Measurements from ENCODE around the gene KCNH6. TPM values are rescaled to one million over a fixed set of nuclear protein-coding genes. Genes with fewer than 3 reads are reported as not detected.

KCNH6 gene
- total RNA-seq, 2 donors from 2014 or later = not detected

GRCh38 chr17:63491977-63492618 is 31.1 kb upstream of the KCNH6 start:
- H3K36me3 Mint-ChIP-seq (ENCODE audit: insufficient read depth in 2 of 2) = no peaks in the 10 kb centered on the region
- H3K4me3 Mint-ChIP-seq = no peak overlapping the region
- no peaks in the 10 kb centered on the region for H3K27me3 Mint-ChIP-seq (ENCODE audit: low read depth)
- H3K9me3 Mint-ChIP-seq = no peaks in the 10 kb centered on the region
- no peak overlapping the region for H3K27ac Mint-ChIP-seq
- H3K4me1 Mint-ChIP-seq (ENCODE audit: low read depth) = no peaks in the 10 kb centered on the region
- DNase-seq (no peak), ATAC-seq (replicated peaks in 1 of 2) (no peak)

GRCh38 chr17:63492940-63493339 is 30.2 kb upstream of the KCNH6 start:
- ATAC-seq (replicated peaks in 1 of 2) (no peak), DNase-seq (no peak)
- no peak overlapping the region for H3K27ac Mint-ChIP-seq
- no peaks in the 10 kb centered on the region for H3K4me1 Mint-ChIP-seq (ENCODE audit: low read depth)
- H3K36me3 Mint-ChIP-seq (ENCODE audit: insufficient read depth in 2 of 2) = no peaks in the 10 kb centered on the region
- no peaks in the 10 kb centered on the region for H3K27me3 Mint-ChIP-seq (ENCODE audit: low read depth)
- no peaks in the 10 kb centered on the region for H3K9me3 Mint-ChIP-seq
- no peak overlapping the region for H3K4me3 Mint-ChIP-seq

GRCh38 chr17:63493411-63493810 is 29.7 kb upstream of the KCNH6 start:
- DNase-seq (no peak), ATAC-seq (replicated peaks in 1 of 2) (no peak)
- Mint-ChIP-seq H3K9me3 (no peaks in the 10 kb centered on the region), H3K27ac (no peak overlapping the region), H3K4me1 (ENCODE audit: low read depth) (no peaks in the 10 kb centered on the region), H3K27me3 (ENCODE audit: low read depth) (no peaks in the 10 kb centered on the region), H3K4me3 (no peak overlapping the region), H3K36me3 (ENCODE audit: insufficient read depth in 2 of 2) (no peaks in the 10 kb centered on the region)

- H3K36me3 Mint-ChIP-seq (ENCODE audit: insufficient read depth in 2 of 2) = no peaks in the 10 kb centered on the region
- DNase-seq (no peak), ATAC-seq (replicated peaks in 1 of 2) (no peak)
- H3K27ac Mint-ChIP-seq = no peak overlapping the region
- no peak overlapping the region for H3K4me3 Mint-ChIP-seq
- H3K27me3 Mint-ChIP-seq (ENCODE audit: low read depth) = no peaks in the 10 kb centered on the region
- no peaks in the 10 kb centered on the region for H3K9me3 Mint-ChIP-seq
- no peaks in the 10 kb centered on the region for H3K4me1 Mint-ChIP-seq (ENCODE audit: low read depth)
Observed at GRCh38 chr17:63494300-63494928, 28.7 kb upstream of the KCNH6 start.

- H3K4me3 Mint-ChIP-seq = no peak overlapping the region
- no peaks in the 10 kb centered on the region for H3K4me1 Mint-ChIP-seq (ENCODE audit: low read depth)
- no peaks in the 10 kb centered on the region for H3K36me3 Mint-ChIP-seq (ENCODE audit: insufficient read depth in 2 of 2)
- H3K9me3 Mint-ChIP-seq = no peaks in the 10 kb centered on the region
- H3K27me3 Mint-ChIP-seq (ENCODE audit: low read depth) = peaks cover 2% of the 10 kb centered on the region
- DNase-seq = no peak
- no peak overlapping the region for H3K27ac Mint-ChIP-seq
- no peak for ATAC-seq (replicated peaks in 1 of 2)
Observed at GRCh38 chr17:63495491-63495890, 27.7 kb upstream of the KCNH6 start.

- DNase-seq (no peak), ATAC-seq (replicated peaks in 1 of 2) (no peak)
- H3K36me3 Mint-ChIP-seq (ENCODE audit: insufficient read depth in 2 of 2) = no peaks in the 10 kb centered on the region
- no peaks in the 10 kb centered on the region for H3K9me3 Mint-ChIP-seq
- H3K27ac Mint-ChIP-seq = no peak overlapping the region
- no peaks in the 10 kb centered on the region for H3K4me1 Mint-ChIP-seq (ENCODE audit: low read depth)
- no peak overlapping the region for H3K4me3 Mint-ChIP-seq
- peaks cover 9% of the 10 kb centered on the region for H3K27me3 Mint-ChIP-seq (ENCODE audit: low read depth)
Observed at GRCh38 chr17:63496177-63496576, 27.0 kb upstream of the KCNH6 start.

GRCh38 chr17:63496663-63497400 is 26.3 kb upstream of the KCNH6 start:
- Mint-ChIP-seq H3K4me3 (no peak overlapping the region), H3K36me3 (ENCODE audit: insufficient read depth in 2 of 2) (no peaks in the 10 kb centered on the region), H3K27me3 (ENCODE audit: low read depth) (peaks cover 15% of the 10 kb centered on the region), H3K27ac (no peak overlapping the region), H3K9me3 (no peaks in the 10 kb centered on the region), H3K4me1 (ENCODE audit: low read depth) (no peaks in the 10 kb centered on the region)
- no peak for ATAC-seq (replicated peaks in 1 of 2)
- DNase-seq = no peak

- Mint-ChIP-seq H3K27me3 (ENCODE audit: low read depth) (peaks cover 18% of the 10 kb centered on the region), H3K9me3 (no peaks in the 10 kb centered on the region), H3K36me3 (ENCODE audit: insufficient read depth in 2 of 2) (no peaks in the 10 kb centered on the region), H3K4me3 (no peak overlapping the region), H3K27ac (no peak overlapping the region), H3K4me1 (ENCODE audit: low read depth) (no peaks in the 10 kb centered on the region)
- DNase-seq = no peak
- ATAC-seq (replicated peaks in 1 of 2) = no peak
Observed at GRCh38 chr17:63497708-63498483, 25.3 kb upstream of the KCNH6 start.

- Mint-ChIP-seq H3K36me3 (ENCODE audit: insufficient read depth in 2 of 2) (no peaks in the 10 kb centered on the region), H3K4me1 (ENCODE audit: low read depth) (no peaks in the 10 kb centered on the region), H3K27ac (no peak overlapping the region), H3K27me3 (ENCODE audit: low read depth) (peaks cover 22% of the 10 kb centered on the region), H3K4me3 (no peak overlapping the region), H3K9me3 (no peaks in the 10 kb centered on the region)
- no peak for ATAC-seq (replicated peaks in 1 of 2)
- no peak for DNase-seq
Observed at GRCh38 chr17:63498626-63499195, 24.4 kb upstream of the KCNH6 start.

- H3K36me3 Mint-ChIP-seq (ENCODE audit: insufficient read depth in 2 of 2) = peaks cover 2 to 4% of the 10 kb centered on the region in 2 donors
- no peaks in the 10 kb centered on the region for H3K4me1 Mint-ChIP-seq (ENCODE audit: low read depth)
- peaks cover 4% of the 10 kb centered on the region in 2 donors for H3K9me3 Mint-ChIP-seq
- peaks cover 39% of the 10 kb centered on the region for H3K27me3 Mint-ChIP-seq (ENCODE audit: low read depth)
- H3K27ac Mint-ChIP-seq = peak overlapping the region; percentile 10
- H3K4me3 Mint-ChIP-seq = no peak overlapping the region
- no peak for ATAC-seq (replicated peaks in 1 of 2)
- DNase-seq = no peak
Observed at GRCh38 chr17:63500543-63501390, 22.4 kb upstream of the KCNH6 start.

- Mint-ChIP-seq H3K4me3 (no peak overlapping the region), H3K4me1 (ENCODE audit: low read depth) (no peaks in the 10 kb centered on the region), H3K36me3 (ENCODE audit: insufficient read depth in 2 of 2) (peaks cover 2 to 4% of the 10 kb centered on the region in 2 donors), H3K9me3 (peaks cover 4 to 5% of the 10 kb centered on the region in 2 donors), H3K27me3 (ENCODE audit: low read depth) (peaks cover 43% of the 10 kb centered on the region), H3K27ac (no peak overlapping the region)
- ATAC-seq (replicated peaks in 1 of 2) (no peak), DNase-seq (no peak)
Observed at GRCh38 chr17:63503341-63503705, 19.8 kb upstream of the KCNH6 start.

- no peaks in the 10 kb centered on the region for H3K4me1 Mint-ChIP-seq (ENCODE audit: low read depth)
- peaks cover 43% of the 10 kb centered on the region for H3K27me3 Mint-ChIP-seq (ENCODE audit: low read depth)
- DNase-seq (no peak), ATAC-seq (replicated peaks in 1 of 2) (no peak)
- H3K9me3 Mint-ChIP-seq = peaks cover 4 to 5% of the 10 kb centered on the region in 2 donors
- no peak overlapping the region for H3K4me3 Mint-ChIP-seq
- peaks cover 2 to 4% of the 10 kb centered on the region in 2 donors for H3K36me3 Mint-ChIP-seq (ENCODE audit: insufficient read depth in 2 of 2)
- H3K27ac Mint-ChIP-seq = no peak overlapping the region
Observed at GRCh38 chr17:63504261-63504660, 18.9 kb upstream of the KCNH6 start.

Data from activated T-cell treated with anti-CD3 and anti-CD28 coated beads, Interleukin-2, amount 50 U/mL, for 72 hours (primary cell).